ENCODE results near the gene STRAP.

- TF ChIP-seq CTCF (IDR thresholded peaks at IDR 0.05; ENCODE audit: insufficient read depth, low read length, poor library complexity, severe bottlenecking) (no peak), EZH2phosphoT487 (conservative IDR thresholded peaks at IDR 0.05; ENCODE audit: low read length) (no peak)
Measured at GRCh38 chr12:15910468-15910863, 28.3 kb downstream of the STRAP start.
